ENCODE data around the gene EIF5.

EIF5 gene

GRCh38 chr14:103311171-103311997 lies 22.7 kb upstream of the EIF5 start:
- no peak for FAIRE-seq

DNA sequence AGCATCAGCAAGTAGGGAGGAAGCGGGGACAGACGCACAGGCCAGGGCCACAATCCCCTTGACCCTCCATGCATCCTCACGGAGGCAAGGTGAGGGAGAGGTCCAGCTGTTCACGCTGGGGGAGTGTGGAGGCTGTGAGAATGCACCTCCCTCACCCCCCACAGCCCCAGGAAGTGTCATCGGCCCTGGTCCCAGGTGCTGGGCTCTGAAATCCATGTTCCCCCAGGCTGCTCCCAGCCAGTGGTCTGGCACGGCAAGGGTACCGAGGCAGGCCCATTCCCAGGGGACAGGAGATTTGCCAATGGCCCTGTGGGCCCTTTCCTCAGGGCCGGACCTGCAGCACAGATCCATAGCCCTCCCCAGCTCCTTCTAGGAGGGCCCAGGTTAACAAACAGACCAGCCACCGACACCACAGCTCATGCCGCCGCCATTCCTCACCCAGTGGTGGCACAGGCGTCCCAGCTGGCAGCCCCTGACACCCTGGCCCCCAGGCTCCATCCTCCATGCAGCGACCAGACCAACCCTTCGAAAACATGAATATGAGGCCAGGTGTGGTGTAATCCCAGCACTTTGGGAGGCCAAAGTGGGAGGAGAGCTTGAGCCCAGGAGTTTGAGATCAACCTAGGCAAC lies 21.9 kb upstream of the EIF5 start:
- FAIRE-seq, result no peak

DNA sequence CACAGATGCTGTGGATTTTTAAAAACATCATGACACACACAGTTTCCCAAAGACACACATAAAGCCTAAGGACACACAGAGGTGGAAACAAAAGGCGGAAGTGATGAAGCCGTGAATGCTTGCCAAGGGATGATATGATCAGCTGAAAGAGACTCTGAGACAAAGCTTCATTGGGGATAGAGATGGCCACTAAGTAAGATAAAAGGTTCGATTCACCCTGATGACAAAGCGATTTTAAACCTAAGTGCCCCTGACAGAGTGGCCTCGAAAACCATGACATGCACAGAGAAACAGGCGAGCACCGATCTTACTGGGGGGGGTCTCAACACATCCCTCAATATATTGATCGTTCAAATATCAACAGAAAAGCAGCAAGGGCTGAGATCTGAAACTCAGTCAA lies 20.3 kb upstream of the EIF5 start:
- FAIRE-seq, result no peak

GRCh38 chr14:103314496-103315277 lies 19.4 kb upstream of the EIF5 start:
- FAIRE-seq, result no peak

GRCh38 chr14:103315351-103315911 lies 18.6 kb upstream of the EIF5 start:
- FAIRE-seq, result no peak

DNA sequence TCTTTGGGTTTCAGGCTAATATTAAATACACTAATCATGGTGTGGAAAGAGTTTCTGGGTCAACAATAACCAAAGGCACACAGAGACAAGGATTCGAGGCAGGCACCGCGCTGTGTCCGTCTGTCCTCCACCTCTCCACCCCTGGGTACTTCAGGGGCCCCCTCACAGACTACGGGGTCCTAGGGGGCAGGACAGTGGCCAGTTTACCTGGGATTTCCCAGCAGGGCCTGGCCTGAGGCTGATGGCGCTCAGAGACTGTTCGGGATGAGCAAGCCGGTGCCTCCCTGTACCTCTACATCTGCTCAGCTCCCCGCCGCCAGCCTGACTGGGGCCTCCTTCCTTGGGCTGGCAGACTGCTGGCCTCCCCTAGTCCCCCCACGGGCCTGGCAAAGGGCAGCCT lies 18.1 kb upstream of the EIF5 start:
- no peak for FAIRE-seq

DNA sequence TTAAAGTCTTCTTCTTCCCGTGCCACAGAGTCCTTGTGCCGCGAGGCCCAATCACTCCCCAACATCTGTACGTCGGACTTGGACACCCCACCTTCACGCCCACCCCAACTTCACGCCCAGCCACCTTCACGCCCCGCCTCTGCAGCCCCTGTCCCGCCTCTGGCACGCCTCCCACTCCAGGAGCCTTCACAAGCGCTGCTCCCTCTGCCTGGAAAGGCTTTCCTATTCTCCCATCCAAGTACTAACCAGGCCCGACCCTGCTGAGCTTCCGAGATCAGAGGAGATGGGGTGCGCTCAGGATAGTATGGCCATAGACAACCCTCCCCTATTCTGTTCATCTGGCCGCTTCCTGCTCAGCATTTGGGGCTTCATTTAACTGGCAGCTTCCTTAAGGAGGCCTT lies 17.3 kb upstream of the EIF5 start:
- no peak for FAIRE-seq

GRCh38 chr14:103317251-103317650 lies 16.8 kb upstream of the EIF5 start:
- no peak for FAIRE-seq

DNA sequence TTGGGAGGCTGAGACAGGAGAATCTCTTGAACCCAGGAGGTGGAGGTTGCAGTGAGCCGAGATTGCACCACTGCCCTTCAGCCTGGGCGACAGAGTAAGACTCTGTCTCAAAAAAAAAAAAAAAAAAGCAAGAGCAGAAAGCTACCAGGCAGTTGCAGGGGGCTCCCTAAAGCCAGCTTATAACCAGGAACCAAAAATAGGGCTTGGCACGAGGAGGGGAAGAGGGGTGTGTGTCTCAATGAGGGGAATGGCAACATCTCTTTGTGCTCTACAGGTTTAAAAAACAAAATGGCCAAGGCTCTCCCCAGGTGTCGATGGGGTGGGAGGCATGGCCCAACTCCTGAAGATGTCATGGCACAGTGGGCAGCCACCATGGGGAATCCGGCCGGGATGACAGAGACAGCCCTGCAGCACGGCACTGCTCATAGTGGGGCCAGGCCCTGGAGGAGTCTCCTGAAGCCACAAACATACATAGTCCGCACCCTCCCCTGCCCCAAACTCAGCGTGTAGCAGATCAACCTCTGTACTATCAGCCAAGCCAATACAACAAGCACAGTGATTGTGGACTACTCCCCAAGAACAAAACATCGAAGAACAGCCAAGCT lies 16.0 kb upstream of the EIF5 start:
- no peak for FAIRE-seq

- no peak for FAIRE-seq
These were observed 15.2 kb upstream of the EIF5 start for GRCh38 chr14:103318750-103319419.

DNA sequence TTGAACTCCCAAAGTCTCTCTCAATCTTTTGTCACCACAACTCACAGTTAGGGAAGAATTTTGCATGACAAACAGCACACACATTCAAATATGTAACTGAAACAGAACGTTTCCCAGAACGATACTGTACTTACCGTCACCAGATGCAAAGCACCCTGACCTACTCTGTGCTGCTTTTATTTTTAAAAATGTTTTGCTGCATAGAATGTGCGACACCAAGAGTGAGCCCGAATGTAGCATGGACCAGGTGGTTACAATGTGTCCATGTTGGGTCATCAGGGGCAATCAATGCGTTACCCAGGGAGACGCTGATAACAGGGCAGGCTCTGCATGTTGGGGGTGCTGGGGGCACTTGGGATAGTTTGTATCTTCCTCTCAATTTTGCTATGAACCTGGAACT lies 14.6 kb upstream of the EIF5 start:
- no peak for FAIRE-seq

DNA sequence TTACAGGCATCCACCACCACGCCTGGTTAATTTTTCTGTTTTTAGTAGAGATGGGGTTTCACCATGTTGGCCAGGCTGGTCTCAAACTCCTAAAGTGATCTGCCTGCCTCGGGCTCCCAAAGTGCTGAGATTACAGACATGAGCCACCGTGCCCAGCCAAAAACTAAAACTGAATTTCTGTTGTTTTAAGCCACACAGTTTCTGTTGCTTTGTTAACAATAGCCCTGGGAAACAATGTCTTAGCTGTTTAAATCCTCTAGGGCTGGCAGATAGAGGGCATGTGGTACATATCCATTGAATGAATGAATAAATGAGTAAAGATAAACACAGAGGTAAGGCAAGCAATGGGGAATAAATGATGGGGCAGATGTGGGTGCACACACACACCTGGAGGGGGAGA lies 8.0 kb upstream of the EIF5 start:
- FAIRE-seq, result no peak

DNA sequence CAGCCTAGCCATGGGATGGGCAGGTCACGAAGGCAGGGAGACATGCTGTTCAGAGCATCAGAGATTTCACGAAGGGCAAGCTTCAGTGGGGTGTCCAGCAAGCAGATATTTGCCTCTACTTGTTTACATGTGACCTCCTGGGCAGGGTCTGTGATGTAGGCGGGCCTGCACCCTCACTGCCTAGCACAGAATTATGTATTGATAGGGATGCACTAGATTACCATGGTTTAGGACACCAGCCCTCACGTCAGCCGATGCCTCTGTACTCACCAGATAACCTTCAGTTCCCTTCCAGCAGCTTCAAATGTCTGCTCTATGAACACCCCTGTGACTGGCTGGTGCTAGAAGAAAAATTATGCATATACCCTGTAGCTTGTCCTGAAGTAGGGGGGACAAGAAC lies 5.1 kb upstream of the EIF5 start:
- no peak for FAIRE-seq

DNA sequence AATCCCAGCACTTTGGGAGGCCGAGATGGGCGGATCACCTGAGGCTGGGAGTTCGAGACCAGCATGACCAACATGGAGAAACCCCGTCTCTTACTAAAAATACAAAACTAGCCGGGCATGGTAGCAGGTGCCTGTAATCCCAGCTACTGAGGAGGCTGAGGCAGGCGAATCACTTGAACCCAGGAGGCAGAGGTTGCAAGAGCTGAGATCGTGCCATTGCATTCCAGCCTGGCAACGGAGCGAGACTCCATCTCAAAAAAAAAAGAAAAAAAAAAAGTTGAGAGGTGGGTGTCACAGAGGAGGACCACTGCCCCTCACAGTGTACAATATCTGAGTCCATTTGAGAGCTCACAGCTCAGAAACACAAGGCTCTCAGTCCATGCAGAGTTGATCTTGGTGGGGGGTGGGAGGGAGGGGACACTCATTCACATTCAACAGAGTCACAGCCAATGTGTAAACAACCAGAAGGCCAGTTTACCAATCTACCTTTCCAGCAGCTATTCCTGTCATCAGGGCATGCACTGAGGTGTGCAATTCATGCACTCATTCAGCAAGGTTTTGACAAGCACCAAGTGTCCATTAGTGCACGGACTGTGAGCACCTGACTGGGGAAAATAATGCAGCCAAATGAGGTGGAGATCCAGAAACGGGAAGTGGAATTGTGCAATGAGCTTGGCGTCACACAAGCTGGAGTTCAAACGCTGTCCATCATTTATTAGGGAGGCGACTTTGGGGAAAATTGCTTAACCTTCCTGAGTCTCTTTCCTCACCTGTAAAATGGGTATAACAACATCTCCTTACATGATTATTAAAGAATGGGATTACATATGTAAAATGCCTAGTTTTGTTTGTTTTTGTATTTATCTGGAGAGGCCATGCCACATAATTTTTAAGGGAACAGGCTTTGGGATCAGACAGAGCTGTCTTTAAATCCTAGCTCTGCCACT lies 4.4 kb upstream of the EIF5 start:
- no peak for FAIRE-seq

DNA sequence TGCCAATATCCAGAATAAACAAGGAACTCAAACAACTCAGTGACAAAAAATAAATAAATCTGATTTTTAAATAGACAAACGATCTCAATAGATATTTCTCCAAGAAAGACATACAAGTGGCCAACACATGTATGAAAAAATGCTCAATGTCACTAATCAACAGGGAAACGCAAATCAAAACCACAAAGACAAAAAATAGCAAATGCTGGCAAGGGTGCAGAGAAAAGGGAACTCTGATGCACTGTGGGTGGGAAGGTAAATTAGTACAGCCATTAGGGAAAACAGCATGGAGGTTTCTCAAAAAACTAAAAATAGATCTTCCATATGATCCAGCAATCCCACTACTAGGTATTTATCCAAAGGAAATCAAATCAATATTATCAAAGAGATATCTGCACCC lies 3.5 kb upstream of the EIF5 start:
- no peak for FAIRE-seq

DNA sequence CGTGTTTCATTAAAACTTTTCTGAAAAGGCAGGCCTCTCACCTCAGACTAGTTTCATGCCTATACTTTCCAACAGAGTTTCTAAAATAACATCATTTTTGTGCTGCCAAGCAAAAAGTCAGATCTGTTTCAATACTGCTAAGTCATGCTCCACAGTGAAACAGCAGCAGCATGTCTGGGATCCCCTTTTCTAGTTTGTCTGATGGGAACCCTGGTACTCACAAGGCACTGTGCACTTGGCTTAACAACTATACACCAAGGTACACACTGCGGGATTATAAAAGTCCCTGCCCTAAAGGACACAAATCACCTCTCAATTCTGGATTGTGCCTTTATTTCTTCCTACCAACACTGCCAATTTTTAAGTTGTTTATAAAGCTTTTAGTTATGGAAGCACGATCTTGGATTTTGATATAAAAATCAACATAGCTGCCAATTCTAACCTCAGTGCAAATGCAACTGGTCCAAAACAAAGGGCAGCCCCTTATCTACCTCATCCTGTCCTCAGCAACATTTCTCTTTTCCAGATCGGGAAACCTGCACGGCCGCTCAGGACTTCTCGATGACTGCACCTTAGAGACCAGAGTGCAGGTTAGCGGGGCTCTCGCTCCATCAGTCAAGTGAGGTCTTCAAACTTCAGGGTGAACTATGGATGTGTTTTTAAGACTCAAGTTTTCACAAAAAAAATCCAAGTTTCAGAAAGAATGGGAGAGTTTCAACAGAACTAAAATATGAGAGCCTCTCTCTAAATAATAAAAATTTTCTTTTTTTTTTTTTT lies 1.7 kb upstream of the EIF5 start:
- no peak for FAIRE-seq

DNA sequence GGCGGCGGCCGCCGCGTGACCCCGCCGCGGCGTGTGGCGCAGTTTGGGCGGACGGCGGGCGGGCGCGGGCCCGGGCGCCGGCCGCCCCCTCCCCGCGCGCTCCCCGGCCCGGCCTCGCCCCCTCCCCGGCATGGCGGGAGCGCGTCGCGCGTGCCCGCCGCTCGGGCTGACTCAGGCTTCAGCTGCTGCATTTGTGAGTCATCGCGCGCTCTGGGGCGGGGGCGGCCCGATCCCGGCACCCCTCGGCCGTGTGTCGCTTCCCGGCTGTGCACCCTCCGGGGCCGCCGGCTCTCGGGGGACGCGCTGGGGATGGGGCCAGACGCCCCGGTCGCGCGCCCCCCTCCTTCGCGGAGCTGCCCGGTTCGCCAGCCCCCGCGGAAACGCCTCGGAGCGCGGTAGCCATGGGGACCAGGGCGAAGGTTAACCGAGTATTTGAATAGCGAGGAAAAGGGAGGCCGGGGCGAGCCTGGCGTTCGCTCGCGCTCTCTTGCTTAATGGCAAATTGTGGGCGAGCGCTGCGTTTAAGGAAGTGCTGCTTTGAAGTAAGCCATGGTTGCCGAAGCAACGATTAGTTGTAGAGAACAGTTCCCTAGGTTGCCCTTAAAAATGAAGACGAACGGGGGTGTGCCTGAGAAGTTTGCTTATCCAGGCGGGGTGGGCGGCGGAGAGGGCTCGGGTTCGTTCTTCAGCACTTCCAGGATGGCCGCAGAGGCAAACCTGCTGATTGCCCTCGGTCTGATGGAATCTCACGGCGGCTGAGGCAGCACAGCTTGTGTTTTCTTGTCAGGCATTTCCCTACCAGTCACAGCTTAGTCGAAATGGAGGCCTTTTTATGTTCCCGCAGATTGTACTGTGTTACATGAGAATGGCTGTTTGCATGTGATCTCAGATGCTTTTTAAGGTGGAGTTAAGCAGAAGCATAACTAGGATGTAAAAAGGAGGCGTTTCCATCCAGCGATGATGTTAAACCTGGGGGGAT lies 896 bp downstream of the EIF5 start:
- FAIRE-seq, result no peak

DNA sequence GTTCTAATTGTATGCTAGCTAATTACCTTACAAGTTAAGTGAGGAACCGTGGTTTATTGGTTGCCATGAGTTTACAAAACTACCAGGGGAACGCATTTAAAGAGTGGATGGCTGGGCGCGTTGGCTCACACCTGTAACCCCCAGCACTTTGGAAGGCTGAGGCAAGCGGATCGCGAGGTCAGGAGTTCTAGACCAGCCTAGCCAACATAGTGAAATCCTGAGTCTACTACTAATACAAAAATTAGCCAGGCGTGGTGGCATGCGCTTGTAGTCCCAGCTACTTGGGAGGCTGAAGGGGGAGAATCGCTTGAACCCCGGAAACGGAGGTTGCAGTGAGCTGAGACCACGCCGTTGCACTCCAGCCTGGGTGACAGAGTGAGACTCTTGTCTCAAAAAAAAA lies 2.2 kb downstream of the EIF5 start:
- no peak for FAIRE-seq

DNA sequence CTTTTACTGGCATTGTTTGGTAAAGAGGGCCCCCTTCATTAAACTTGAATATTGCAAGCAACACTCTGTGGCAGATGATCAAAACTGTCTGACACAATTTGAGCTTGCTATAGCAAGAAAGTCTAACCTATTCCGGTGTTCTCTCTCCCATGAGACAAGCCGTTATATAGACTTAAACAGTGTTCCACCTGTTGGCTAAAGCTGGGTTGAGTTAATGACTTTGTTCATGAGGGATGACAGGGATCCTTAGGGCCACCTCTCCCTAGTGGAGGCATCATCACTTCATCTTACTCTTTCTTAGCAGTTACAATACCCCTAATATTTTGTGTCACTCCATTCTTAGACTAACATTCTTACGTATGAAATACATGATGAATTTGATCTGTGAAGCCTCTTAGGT lies 3.8 kb downstream of the EIF5 start:
- no peak for FAIRE-seq

All from endometrium (tissue), 2 donors.